Stomach smooth muscle (tissue), 2 donors: ENCODE measurements around the gene ABHD14A.
"Not testable (repeated sequence)": the region's sequence is repeated elsewhere in the genome, so short reads cannot be mapped to it uniquely, and the experiment has no call there.

Experiments
- H3K27ac ChIP-seq: one replicate; pipeline ENCODE4 v1.7.0; 2013; ENCODE audit warnings: mild to moderate bottlenecking, low read length, inconsistent platforms
- H3K27me3 ChIP-seq, 2 donors: one replicate each; pipeline ENCODE4 v1.7.0; 2013; ENCODE audit warnings: low read length in 2 of 2; ENCODE audit not compliant: insufficient read depth in 2 of 2, control insufficient read depth in 1 of 2
- H3K36me3 ChIP-seq, 2 donors: one replicate each; pipeline ENCODE4 v1.7.0; 2013; ENCODE audit warnings: low read length in 2 of 2; ENCODE audit not compliant: control insufficient read depth in 2 of 2, insufficient read depth in 2 of 2
- H3K4me1 ChIP-seq: one replicate; pipeline ENCODE4 v1.7.0; 2013; ENCODE audit warnings: low read length; ENCODE audit not compliant: control insufficient read depth, insufficient read depth
- H3K4me3 ChIP-seq, 2 donors: one replicate each; pipeline ENCODE4 v1.7.0; 2013; ENCODE audit warnings: low read length in 2 of 2
- H3K9ac ChIP-seq, 2 donors: one replicate each; pipeline ENCODE4 v1.7.0; 2013; ENCODE audit warnings: low read length in 2 of 2, mild to moderate bottlenecking in 1 of 2
- H3K9me3 ChIP-seq, 2 donors: one replicate each; pipeline ENCODE4 v1.7.0; 2013; ENCODE audit warnings: low read length in 2 of 2; ENCODE audit not compliant: control insufficient read depth in 2 of 2
- donor health status: healthy.
- donor health status: Pancreatic carcinoma.

Gene ABHD14A

GRCh38 chr3:51974963-51975851 is at the start of gene ABHD14A:
TSS of gene ABHD14A (plus strand) at chr3:51975064. CDS start at chr3:51975136, 72 bp downstream.
- Histone ChIP-seq H3K9me3 (no peaks in the 10 kb centered on the region), H3K4me1 (peaks cover 31% of the 10 kb centered on the region), H3K27me3 (no peaks in the 10 kb centered on the region), H3K4me3 (peak within 1 kb of the TSS; percentile 46 to 93), H3K9ac (peak within 1 kb of the TSS; percentile 94 to 98), H3K27ac (peak within 1 kb of the TSS; percentile 94), H3K36me3 (no peaks in the 10 kb centered on the region)

GRCh38 chr3:51927061-51927977 is 47.5 kb upstream of the ABHD14A start:
- Histone ChIP-seq H3K27ac (no peak overlapping the region), H3K4me3 (no peak overlapping the region), H3K9me3 (no peaks in the 10 kb centered on the region), H3K9ac (no peak overlapping the region), H3K36me3 (no peaks in the 10 kb centered on the region), H3K4me1 (no peaks in the 10 kb centered on the region), H3K27me3 (no peaks in the 10 kb centered on the region)

GRCh38 chr3:51928438-51928837 is 46.4 kb upstream of the ABHD14A start:
- H3K36me3 ChIP-seq, result peaks cover 0 to 5% of the 10 kb centered on the region in 2 donors
- no peaks in the 10 kb centered on the region for H3K9me3 ChIP-seq
- no peaks in the 10 kb centered on the region for H3K27me3 ChIP-seq
- H3K4me3 ChIP-seq, result no peak overlapping the region
- H3K4me1 ChIP-seq, result no peaks in the 10 kb centered on the region
- H3K27ac ChIP-seq, result no peak overlapping the region
- H3K9ac ChIP-seq, result no peak overlapping the region

GRCh38 chr3:51928981-51929380 is 45.9 kb upstream of the ABHD14A start:
- not testable (repeated sequence) for H3K36me3 ChIP-seq, H3K27ac ChIP-seq, H3K27me3 ChIP-seq, H3K4me1 ChIP-seq, H3K9ac ChIP-seq, H3K4me3 ChIP-seq, H3K9me3 ChIP-seq

- Histone ChIP-seq H3K27me3 (no peaks in the 10 kb centered on the region), H3K27ac (no peak overlapping the region), H3K36me3 (peaks cover 8 to 14% of the 10 kb centered on the region in 2 donors), H3K4me1 (no peaks in the 10 kb centered on the region), H3K9me3 (no peaks in the 10 kb centered on the region), H3K9ac (no peak overlapping the region), H3K4me3 (no peak overlapping the region)
Observed at GRCh38 chr3:51929420-51930003, 45.4 kb upstream of the ABHD14A start.

- no peak overlapping the region for H3K9ac ChIP-seq
- H3K4me3 ChIP-seq, result no peak overlapping the region
- H3K27me3 ChIP-seq, result no peaks in the 10 kb centered on the region
- H3K9me3 ChIP-seq, result no peaks in the 10 kb centered on the region
- no peaks in the 10 kb centered on the region for H3K4me1 ChIP-seq
- no peak overlapping the region for H3K27ac ChIP-seq
- H3K36me3 ChIP-seq, result peaks cover 16 to 22% of the 10 kb centered on the region in 2 donors
Observed at GRCh38 chr3:51930439-51930838, 44.4 kb upstream of the ABHD14A start.

GRCh38 chr3:51931756-51932155 is 43.1 kb upstream of the ABHD14A start:
- Histone ChIP-seq H3K4me1 (no peaks in the 10 kb centered on the region), H3K36me3 (peaks cover 22 to 32% of the 10 kb centered on the region in 2 donors), H3K4me3 (no peak overlapping the region), H3K9ac (no peak overlapping the region), H3K27me3 (no peaks in the 10 kb centered on the region), H3K9me3 (no peaks in the 10 kb centered on the region), H3K27ac (no peak overlapping the region)

- H3K4me3 ChIP-seq, result no peak overlapping the region
- H3K36me3 ChIP-seq, result peaks cover 25 to 41% of the 10 kb centered on the region in 2 donors
Observed at GRCh38 chr3:51932471-51933370, 42.1 kb upstream of the ABHD14A start.

GRCh38 chr3:51933471-51934138 is 41.3 kb upstream of the ABHD14A start:
- H3K4me1 ChIP-seq, result no peaks in the 10 kb centered on the region
- H3K9ac ChIP-seq, result no peak overlapping the region
- H3K4me3 ChIP-seq, result no peak overlapping the region
- H3K27me3 ChIP-seq, result no peaks in the 10 kb centered on the region
- no peaks in the 10 kb centered on the region for H3K9me3 ChIP-seq
- no peak overlapping the region for H3K27ac ChIP-seq
- H3K36me3 ChIP-seq, result peaks cover 30 to 45% of the 10 kb centered on the region in 2 donors

More at GRCh38 chr3:51932471-51933370, 42.1 kb upstream of the ABHD14A start:
- no peak overlapping the region for H3K9ac ChIP-seq
- H3K9me3 ChIP-seq, result no peaks in the 10 kb centered on the region
- H3K27me3 ChIP-seq, result no peaks in the 10 kb centered on the region
- H3K4me1 ChIP-seq, result no peaks in the 10 kb centered on the region
- H3K27ac ChIP-seq, result no peak overlapping the region
